IMR-90 (cell line): Measurements from ENCODE around the gene PKHD1. TPM values are rescaled to one million over a fixed set of nuclear protein-coding genes. Genes with fewer than 3 reads are reported as not detected.

Experiments
- ATAC-seq: fragments of 200-7000 bp; cut with Tn5 transposase; 2 replicates; pipeline ENCODE4 v1.9.1; 2020; ENCODE audit warnings: low read depth, mild to moderate bottlenecking, moderate library complexity
- BruUV-seq: library from RNA; stranded (reverse); fragments of 400-500 nt; replicated peaks from 2 replicates; lab custom pipeline; 2021; lab: Mats Ljungman, UMichigan
- CTCF ChIA-PET: fragments of 300-600 bp; formaldehyde crosslinking; extraction: SDS; loops from one replicate; lab custom pipeline; 2021; ENCODE audit warnings: antibody characterized with exemption; lab: Yijun Ruan, JAX
- POLR2A ChIA-PET: fragments of 300-600 bp; sonication (Branson Sonifier 250); formaldehyde crosslinking; loops from one replicate; lab custom pipeline; 2022; ENCODE audit warnings: antibody characterized with exemption; ENCODE audit not compliant: unreplicated experiment; lab: Charles Lee
- DNase-seq: peaks from one replicate; pipeline ENCODE4 v3.0.0; 2013
- H2AFZ ChIP-seq: replicated peaks from 2 replicates; pipeline ENCODE3; 2013; ENCODE audit warnings: low read length, mild to moderate bottlenecking; ENCODE audit not compliant: poor library complexity
- H2AK5ac ChIP-seq: 2 replicates; pipeline ENCODE4 v1.6.1; 2013; ENCODE audit warnings: low read depth, low read length, inconsistent platforms
- H2AK9ac ChIP-seq: replicated peaks from 2 replicates; pipeline ENCODE3; 2013; ENCODE audit warnings: mild to moderate bottlenecking, low read depth, low read length, moderate library complexity; ENCODE audit not compliant: poor library complexity
- H2BK120ac ChIP-seq: 2 replicates; pipeline ENCODE4 v1.6.1; 2013; ENCODE audit warnings: low read depth, low read length, inconsistent platforms
- H2BK15ac ChIP-seq: 3 replicates; pipeline ENCODE4 v1.6.1; 2013; ENCODE audit warnings: low read depth, low read length, inconsistent platforms
- H2BK20ac ChIP-seq: 2 replicates; pipeline ENCODE4 v1.6.1; 2013; ENCODE audit warnings: low read depth, mild to moderate bottlenecking, inconsistent platforms, low read length, moderate library complexity
- H2BK5ac ChIP-seq: 2 replicates; pipeline ENCODE4 v1.6.1; 2013; ENCODE audit warnings: mild to moderate bottlenecking, low read depth, low read length, inconsistent platforms; ENCODE audit not compliant: poor library complexity, severe bottlenecking
- H3K14ac ChIP-seq: replicated peaks from 2 replicates; pipeline ENCODE4 v1.6.1; 2013; ENCODE audit warnings: low read depth, low read length, inconsistent platforms
- H3K18ac ChIP-seq: 2 replicates; pipeline ENCODE4 v1.6.1; 2013; ENCODE audit warnings: low read depth, low read length, control low read depth
- H3K23ac ChIP-seq: 2 replicates; pipeline ENCODE4 v1.6.1; 2013; ENCODE audit warnings: low read depth, low read length, inconsistent platforms
- H3K27ac ChIP-seq: 2 replicates; pipeline ENCODE4 v1.5.1; 2013; ENCODE audit warnings: mild to moderate bottlenecking, control low read depth, low read length; ENCODE audit not compliant: insufficient read depth
- H3K27me3 ChIP-seq: 2 replicates; pipeline ENCODE4 v1.6.1; 2013; ENCODE audit warnings: low read length; ENCODE audit not compliant: control insufficient read depth, insufficient read depth
- H3K36me3 ChIP-seq: 2 replicates; pipeline ENCODE4 v1.6.1; 2013; ENCODE audit warnings: low read length, mixed read lengths; ENCODE audit not compliant: control insufficient read depth, insufficient read depth
- H3K4ac ChIP-seq: 2 replicates; pipeline ENCODE4 v1.6.1; 2013; ENCODE audit warnings: low read depth, low read length, inconsistent platforms
- H3K4me1 ChIP-seq: 2 replicates; pipeline ENCODE4 v1.6.1; 2013; ENCODE audit warnings: low read length, mixed read lengths; ENCODE audit not compliant: control insufficient read depth, insufficient read depth
- H3K4me2 ChIP-seq: 2 replicates; pipeline ENCODE4 v1.6.1; 2013; ENCODE audit warnings: low read depth, mild to moderate bottlenecking, control low read depth, low read length, moderate library complexity
- H3K4me3 ChIP-seq: 2 replicates; pipeline ENCODE4 v1.5.1; 2013; ENCODE audit warnings: low read depth, mild to moderate bottlenecking, control low read depth, low read length, moderate library complexity; ENCODE audit not compliant: insufficient read depth
- H3K56ac ChIP-seq: 2 replicates; pipeline ENCODE4 v1.6.1; 2013; ENCODE audit warnings: low read length, inconsistent platforms; ENCODE audit not compliant: insufficient read depth; ENCODE audit errors: extremely low read depth
- H3K79me1 ChIP-seq, 2 experiments: 2 replicates each; pipeline ENCODE4 v1.6.1; 2013; ENCODE audit warnings: low read length in 2 of 2, inconsistent platforms in 1 of 2, low read depth in 1 of 2
- H3K9ac ChIP-seq: 2 replicates; pipeline ENCODE4 v1.6.1; 2013; ENCODE audit warnings: low read depth, low read length, control low read depth
- H3K9me1 ChIP-seq: 2 replicates; pipeline ENCODE4 v1.6.1; 2013; ENCODE audit warnings: low read length, inconsistent platforms; ENCODE audit not compliant: insufficient read depth
- H3K9me3 ChIP-seq: 2 replicates; pipeline ENCODE4 v1.6.1; 2013; ENCODE audit warnings: low read length; ENCODE audit not compliant: control insufficient read depth, insufficient read depth
- H4K20me1 ChIP-seq: 2 replicates; pipeline ENCODE4 v1.6.1; 2013; ENCODE audit warnings: low read length, inconsistent platforms; ENCODE audit not compliant: insufficient read depth
- H4K5ac ChIP-seq: 2 replicates; pipeline ENCODE4 v1.6.1; 2013; ENCODE audit warnings: mild to moderate bottlenecking, low read depth, low read length, control low read depth
- H4K8ac ChIP-seq, 2 experiments: 2 replicates each; pipeline ENCODE4 v1.6.1; 2013; ENCODE audit warnings: low read depth in 2 of 2, low read length in 2 of 2, control low read depth in 1 of 2, inconsistent platforms in 1 of 2
- H4K91ac ChIP-seq: 2 replicates; pipeline ENCODE4 v1.6.1; 2013; ENCODE audit warnings: low read depth, low read length, inconsistent platforms; ENCODE audit not compliant: insufficient read depth
- MXI1 ChIP-seq: IDR thresholded peaks from 2 replicates; pipeline ENCODE4 v1.6.1; 2012; ENCODE audit warnings: low read depth, mild to moderate bottlenecking, low read length, moderate library complexity, borderline replicate concordance
- SMC3 ChIP-seq: fragments of 150-350 bp; IDR thresholded peaks from 2 replicates; pipeline ENCODE4 v1.6.1; 2016; ENCODE audit warnings: low read depth, mild to moderate bottlenecking, antibody characterized with exemption, low read length, moderate library complexity
- WGBS, 2 experiments: methylation state at CpG; one replicate each; pipeline versions ENCODE4 v1.1.5 to v1.1.7; 2013; ENCODE audit warnings: missing lambda C conversion rate in 2 of 2; ENCODE audit not compliant: insufficient read length in 1 of 2; ENCODE audit errors: extremely low coverage in 2 of 2; 5-methylcytosine and 5-hydroxymethylcytosine counted together
- dilution Hi-C: fragments of 300-500 bp; cut with HindIII; formaldehyde crosslinking; loops from one replicate; pipeline ENCODE4 v1.14.3; 2018; ENCODE audit warnings: low sequenced_read_pairs; ENCODE audit not compliant: unreplicated experiment
- in situ Hi-C: fragments of 300-500 bp; cut with MboI; formaldehyde crosslinking; loops from 3 replicates; pipeline ENCODE4 v1.14.3; 2019; ENCODE audit warnings: low sequenced_read_pairs, inconsistent platforms, mixed read lengths
- intact Hi-C: fragments of 100-400 bp; cut with micrococcal nuclease; formaldehyde crosslinking; loops from 2 replicates; pipeline ENCODE4 v1.10.0; 2022
- polyA plus RNA-seq, 3 experiments: library from polyadenylated mRNA; depleted of rRNA; stranded (reverse); fragments of >200 nt; gene quantifications; 2 replicates each; pipeline ENCODE4 v1.2.3, GENCODE V29; 2012; ENCODE audit warnings: low replicate concordance in 1 of 3
- total RNA-seq: library from RNA; depleted of rRNA; stranded (reverse); fragments of >200 nt; gene quantifications from 2 replicates; pipeline ENCODE4 v1.2.3, GENCODE V29; 2012

Gene PKHD1
- total and polyA plus RNA-seq, 2 of the 4 experiments (the other 2 are of a cell fraction), result not detected

- H3K14ac ChIP-seq, result no peak overlapping the region
- H3K79me1 ChIP-seq, result no peaks in the 10 kb centered on the region
- H3K56ac ChIP-seq, result no peak overlapping the region
- no peaks in the 10 kb centered on the region for H3K4me1 ChIP-seq
- no peak overlapping the region for H4K5ac ChIP-seq
- intact Hi-C loops (no loop called here), dilution Hi-C loops (no loop called here), in situ Hi-C loops (no loop called here)
- H3K9me3 ChIP-seq, result no peaks in the 10 kb centered on the region
- BruUV-seq, result no TSS peak
- H3K27ac ChIP-seq, result no peak overlapping the region
- no peak overlapping the region for H2AK5ac ChIP-seq
- no peaks in the 10 kb centered on the region for H3K9me1 ChIP-seq
- H4K20me1 ChIP-seq, result no peaks in the 10 kb centered on the region
- H3K9ac ChIP-seq, result no peak overlapping the region
- no peak overlapping the region for H3K4ac ChIP-seq
- no peaks in the 10 kb centered on the region for H3K36me3 ChIP-seq
- no peak for TF ChIP-seq MXI1
- TF ChIP-seq SMC3, result no peak
- ATAC-seq, result no peak
- no peak overlapping the region for H2AFZ ChIP-seq
- no peak for DNase-seq
- no peak overlapping the region for H4K8ac ChIP-seq
- H2BK20ac ChIP-seq, result no peak overlapping the region
- no peak overlapping the region for H4K91ac ChIP-seq
- no peak overlapping the region for H3K4me3 ChIP-seq
- H3K27me3 ChIP-seq, result no peaks in the 10 kb centered on the region
- ChIA-PET POLR2A (no interaction called here), CTCF (interaction anchor here (0.6 kb wide), 1 partner anchor 15 kb away, joined by 3 read pairs; no protein-coding TSS in a partner anchor)
- H3K18ac ChIP-seq, result no peak overlapping the region
- H2BK5ac ChIP-seq, result no peak overlapping the region
- no peak overlapping the region for H3K23ac ChIP-seq
- no peak overlapping the region for H3K4me2 ChIP-seq
- H2BK15ac ChIP-seq, result no peak overlapping the region
- H2AK9ac ChIP-seq, result no peak overlapping the region
- no CpG with 5 or more reads among the region's 2 CpGs for WGBS, 2 experiments
- no peak overlapping the region for H2BK120ac ChIP-seq
These were observed 199.6 kb downstream of the PKHD1 start for GRCh38 chr6:51887859-51888258.
